K562 (cell line): ENCODE data around the gene OPCML. TPM values are rescaled to one million over a fixed set of nuclear protein-coding genes. Genes with fewer than 3 reads are reported as not detected.

Experiments used
- ATAC-seq: fragments of 200-7000 bp; cut with Tn5 transposase; 3 replicates; pipeline ENCODE4 v1.9.1; 2020; ENCODE audit warnings: moderate library complexity
- BruUV-seq: library from RNA; stranded (reverse); fragments of 400-500 nt; replicated peaks from 2 replicates; lab custom pipeline; 2021; lab: Mats Ljungman, UMichigan
- CTCF ChIA-PET: fragments of 300-600 bp; formaldehyde crosslinking; extraction: SDS; loops from one replicate; lab custom pipeline; 2021; ENCODE audit warnings: low intra/inter-chr PET ratio; lab: Yijun Ruan, JAX
- POLR2A ChIA-PET: fragments of 300-600, 350-650 bp; sonication (Branson Sonifier 250); formaldehyde crosslinking; extraction: SDS; loops from one replicate; lab custom pipeline; 2021; ENCODE audit warnings: antibody characterized with exemption, inconsistent platforms; lab: Yijun Ruan, JAX
- DNase-seq, 4 experiments: peaks; one replicate each; pipeline versions ENCODE4 v3.0.0 to v3.0.0-alpha.2; 2011 to 2018; ENCODE audit warnings: low spot score in 3 of 4, mixed read lengths in 3 of 4; ENCODE audit errors: extremely low read depth in 1 of 4
- FAIRE-seq: peaks from 2 replicates; lab custom pipeline; 2011; peaks lifted over from hg19 to GRCh38; lab: Jason Lieb, UNC
- H2AFZ ChIP-seq: 2 replicates; pipeline ENCODE4 v1.6.0; 2011; ENCODE audit warnings: low read depth, low read length, control low read depth, inconsistent platforms
- H3K27ac ChIP-seq: fragments of 200-600 bp; 3 replicates; pipeline ENCODE4 v1.8.0; 2011; ENCODE audit warnings: low read depth, mild to moderate bottlenecking, control low read depth, inconsistent platforms, low read length, moderate library complexity, mixed read lengths; ENCODE audit errors: extremely low read depth
- H3K27me3 ChIP-seq, 2 experiments: fragments of 300-600 bp in 1 of 2; 2 replicates in 1 of 2; 3 replicates in 1 of 2; pipeline versions ENCODE4 v1.6.0 to v1.8.0; 2011; ENCODE audit warnings: inconsistent platforms in 2 of 2, low read length in 2 of 2, mild to moderate bottlenecking in 1 of 2, mixed read lengths in 1 of 2, moderate library complexity in 1 of 2; ENCODE audit not compliant: control insufficient read depth in 2 of 2, insufficient read depth in 2 of 2
- H3K36me3 ChIP-seq: fragments of 300-600 bp; 3 replicates; pipeline ENCODE4 v1.8.0; 2011; ENCODE audit warnings: mild to moderate bottlenecking, low read length, inconsistent platforms; ENCODE audit not compliant: control insufficient read depth, insufficient read depth
- H3K4me1 ChIP-seq, 2 experiments: fragments of 200-600 bp in 1 of 2; replicated peaks in 1 of 2; 2 replicates in 1 of 2; 3 replicates in 1 of 2; pipeline versions ENCODE4 v1.5.1 to v1.8.0; 2011; ENCODE audit warnings: inconsistent platforms in 2 of 2, low read length in 2 of 2, mild to moderate bottlenecking in 1 of 2, mixed read lengths in 1 of 2, moderate library complexity in 1 of 2; ENCODE audit not compliant: control insufficient read depth in 2 of 2, insufficient read depth in 2 of 2
- H3K4me2 ChIP-seq: 2 replicates; pipeline ENCODE4 v1.6.1; 2011; ENCODE audit warnings: low read length, control low read depth, inconsistent platforms, mixed read lengths; ENCODE audit not compliant: insufficient read depth
- H3K4me3 ChIP-seq: fragments of 200-600 bp; sonication (generic), shearing (Covaris generic); 2 replicates; pipeline ENCODE4 v1.5.1; 2016; ENCODE audit warnings: control low read depth, inconsistent platforms
- H3K79me2 ChIP-seq: fragments of 200-600 bp; 3 replicates; pipeline ENCODE4 v1.8.0; 2011; ENCODE audit warnings: low read length, inconsistent platforms; ENCODE audit not compliant: control insufficient read depth, insufficient read depth
- H3K9ac ChIP-seq, 2 experiments: 2 replicates each; pipeline versions ENCODE4 v1.6.0 to v1.6.1; 2011; ENCODE audit warnings: low read depth in 2 of 2, low read length in 2 of 2, control low read depth in 1 of 2, inconsistent platforms in 1 of 2, mild to moderate bottlenecking in 1 of 2, mixed read lengths in 1 of 2; ENCODE audit not compliant: insufficient read depth in 1 of 2
- H3K9me1 ChIP-seq: one replicate; pipeline ENCODE4 v1.6.0; 2011; ENCODE audit warnings: inconsistent platforms, mild to moderate bottlenecking, low read length, moderate library complexity; ENCODE audit not compliant: control insufficient read depth, insufficient read depth
- H3K9me3 ChIP-seq: replicated peaks from 2 replicates; pipeline ENCODE4 v1.5.1; 2011; ENCODE audit warnings: low read depth, low read length, inconsistent platforms; ENCODE audit not compliant: control insufficient read depth, insufficient read depth
- H4K20me1 ChIP-seq: replicated peaks from 2 replicates; pipeline ENCODE4 v1.6.1; 2011; ENCODE audit warnings: low read length, inconsistent platforms, mixed read lengths; ENCODE audit not compliant: control insufficient read depth, insufficient read depth
- ARID3A ChIP-seq: IDR thresholded peaks from 2 replicates; pipeline ENCODE4 v1.6.1; 2012; ENCODE audit warnings: low read depth, low read length, improper control_type of control experiment, borderline replicate concordance
- EZH2 ChIP-seq: IDR thresholded peaks from 2 replicates; pipeline ENCODE4 v1.6.1; 2012; ENCODE audit warnings: low read depth, mild to moderate bottlenecking, inconsistent platforms, low read length, borderline replicate concordance
- IRF2 ChIP-seq: sonication (generic); formaldehyde crosslinking; IDR thresholded peaks from 2 replicates; pipeline ENCODE4 v1.8.1; 2022; ENCODE audit warnings: mild to moderate bottlenecking, missing genetic modification reagents
- KDM5B ChIP-seq: fragments of 200-600 bp; sonication (generic); IDR thresholded peaks from 2 replicates; pipeline ENCODE4 v1.6.1; 2012; ENCODE audit warnings: low read depth, mild to moderate bottlenecking, moderate library complexity, low read length, control low read depth, inconsistent platforms; ENCODE audit not compliant: insufficient replicate concordance
- NCOA4 ChIP-seq: fragments of 450-650 bp; IDR thresholded peaks from 2 replicates; pipeline ENCODE4 v1.6.1; 2018; ENCODE audit warnings: mild to moderate bottlenecking; ENCODE audit not compliant: partially characterized antibody
- RUNX1 ChIP-seq: sonication (generic); IDR thresholded peaks from 2 replicates; pipeline ENCODE4 v1.6.1; 2016; ENCODE audit warnings: antibody characterized with exemption, low read depth
- SNRNP70 ChIP-seq: fragments of 200-400 bp; formaldehyde crosslinking; optimal IDR thresholded peaks from 2 replicates; pipeline ENCODE3; 2017; ENCODE audit warnings: low read depth, low read length
- SP1 ChIP-seq: sonication (generic); formaldehyde crosslinking; IDR thresholded peaks from 2 replicates; pipeline ENCODE4 v1.8.1; 2022; ENCODE audit warnings: mild to moderate bottlenecking, missing genetic modification reagents
- SREBF2 ChIP-seq: sonication (generic); formaldehyde crosslinking; IDR thresholded peaks from 2 replicates; pipeline ENCODE4 v1.4.0; 2020; ENCODE audit warnings: mild to moderate bottlenecking, missing genetic modification reagents
- XRCC5 ChIP-seq: fragments of 200-400 bp; formaldehyde crosslinking; IDR thresholded peaks from 2 replicates; pipeline ENCODE4 v1.6.1; 2017; ENCODE audit warnings: low read depth, mild to moderate bottlenecking, low read length
- WGBS: fragments of 100-300 bp; shearing (Covaris generic); methylation state at CpG from one replicate; pipeline ENCODE4 v1.1.6; 2016; ENCODE audit warnings: low coverage, mixed read lengths; ENCODE audit not compliant: insufficient coverage; ENCODE audit errors: missing lambda C conversion rate; 5-methylcytosine and 5-hydroxymethylcytosine counted together
- in situ Hi-C: fragments of 300-500 bp; cut with MboI; formaldehyde crosslinking; loops from 4 replicates; pipeline ENCODE4 v1.15.0; 2018; ENCODE audit warnings: inconsistent platforms, mixed read lengths
- intact Hi-C: fragments of 100-400 bp; cut with micrococcal nuclease; formaldehyde crosslinking; loops from 2 replicates; pipeline ENCODE4 v1.14.2; 2022
- polyA plus RNA-seq, 8 experiments: library from polyadenylated mRNA; depleted of rRNA in 4 of 8; stranded (reverse) in 5 of 8; unstranded in 3 of 8; fragments of >200 nt; fragmentation: Nextera tagmentation in 2 of 8; fragmentation: Illumina TruSeq in 1 of 8; extraction: Ambion mirVana in 2 of 8; extraction: Trizol in 1 of 8; gene quantifications; 2 replicates each; pipeline versions ENCODE4 v1.2.1 to v1.2.3, GENCODE V29; 2011 to 2014; ENCODE audit warnings: inconsistent platforms in 1 of 8, missing spikeins in 1 of 8
- total RNA-seq, 7 experiments: library from RNA; depleted of rRNA in 6 of 7; stranded (reverse); fragments of >200 nt in 6 of 7; fragmentation: Illumina TruSeq in 2 of 7; extraction: Trizol in 2 of 7; gene quantifications; 2 replicates each; pipeline versions ENCODE4 v1.2.1 to v1.2.3, GENCODE V29; 2011 to 2021; ENCODE audit warnings: low replicate concordance in 1 of 7
- TF ChIP-seq, protein P1 (sequence below): fragments of 450-650 bp; formaldehyde crosslinking; IDR thresholded peaks from 2 replicates; pipeline ENCODE4 v1.4.0; 2020; ENCODE audit warnings: mild to moderate bottlenecking

Gene OPCML
- total and polyA plus RNA-seq, 9 of the 15 experiments (the other 6 are each of a cell fraction or from before 2014, with no cell fraction given) = not detected

GRCh38 chr11:133078012-133078411 is 454.3 kb downstream of the OPCML start:
- H3K9me1 ChIP-seq = no peaks in the 10 kb centered on the region
- H3K4me2 ChIP-seq = no peak overlapping the region
- no peaks in the 10 kb centered on the region for H3K9me3 ChIP-seq
- ATAC-seq (no peak), DNase-seq (no peak), FAIRE-seq (no peak)
- no peak overlapping the region for H3K27ac ChIP-seq
- intact Hi-C loops (loop anchor here (2.0 to 10.0 kb wide), 5 partner anchors 85 to 1059 kb away; no protein-coding TSS in a partner anchor), in situ Hi-C loops (loop anchor here (10.0 kb wide), 1 partner anchor 747 kb away; no protein-coding TSS in a partner anchor)
- H3K27me3 ChIP-seq = no peaks in the 10 kb centered on the region
- H3K79me2 ChIP-seq = no peaks in the 10 kb centered on the region
- no peak overlapping the region for H2AFZ ChIP-seq
- H3K36me3 ChIP-seq = no peaks in the 10 kb centered on the region
- peaks cover 0 to 5% of the 10 kb centered on the region in 2 experiments; a peak in 1 of 5 replicates for H3K4me1 ChIP-seq
- H3K4me3 ChIP-seq = no peak overlapping the region
- no TSS peak for BruUV-seq
- no peak for TF ChIP-seq ARID3A
- no peak for TF ChIP-seq SNRNP70
- no peak for TF ChIP-seq KDM5B
- no peak for TF ChIP-seq IRF2 (CRISPR knock-in tag)
- TF ChIP-seq, protein P1, sequence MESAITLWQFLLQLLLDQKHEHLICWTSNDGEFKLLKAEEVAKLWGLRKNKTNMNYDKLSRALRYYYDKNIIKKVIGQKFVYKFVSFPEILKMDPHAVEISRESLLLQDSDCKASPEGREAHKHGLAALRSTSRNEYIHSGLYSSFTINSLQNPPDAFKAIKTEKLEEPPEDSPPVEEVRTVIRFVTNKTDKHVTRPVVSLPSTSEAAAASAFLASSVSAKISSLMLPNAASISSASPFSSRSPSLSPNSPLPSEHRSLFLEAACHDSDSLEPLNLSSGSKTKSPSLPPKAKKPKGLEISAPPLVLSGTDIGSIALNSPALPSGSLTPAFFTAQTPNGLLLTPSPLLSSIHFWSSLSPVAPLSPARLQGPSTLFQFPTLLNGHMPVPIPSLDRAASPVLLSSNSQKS (CRISPR knock-in tag) = no peak
- TF ChIP-seq EZH2 = no peak
- no peak for TF ChIP-seq RUNX1
- TF ChIP-seq NCOA4 = no peak
- TF ChIP-seq SREBF2 (CRISPR knock-in tag) = no peak
- no peak for TF ChIP-seq SP1 (CRISPR knock-in tag)
- no peak for TF ChIP-seq XRCC5
- POLR2A ChIA-PET = interaction anchor here (0.6 to 0.7 kb wide), 2 partner anchors 224 to 1487 kb away, joined by 3 read pairs; no protein-coding TSS in a partner anchor
- WGBS = under 1% methylated on average over 15 of the region's 16 CpGs
- H4K20me1 ChIP-seq = no peaks in the 10 kb centered on the region
- H3K9ac ChIP-seq = no peak overlapping the region
- CTCF ChIA-PET = no interaction called here
